ACC112 (cell line): ENCODE measurements around the gene HOATZ.

Experiments
- H2AFZ ChIP-seq: fragments of 200-600 bp; sonication (generic); one replicate; pipeline ENCODE4 v1.6.0; 2017; ENCODE audit warnings: antibody characterized with exemption, low read length; ENCODE audit not compliant: unreplicated experiment
- H3K27ac ChIP-seq: fragments of 200-600 bp; sonication (generic); 2 replicates; pipeline ENCODE4 v1.5.1; 2014; ENCODE audit warnings: low read depth, mild to moderate bottlenecking, antibody characterized with exemption, low read length, moderate library complexity
- H3K27me3 ChIP-seq: fragments of 200-600 bp; sonication (generic); 2 replicates; pipeline ENCODE4 v1.6.1; 2014; ENCODE audit warnings: mild to moderate bottlenecking, antibody characterized with exemption, low read length, moderate library complexity, mixed read lengths; ENCODE audit not compliant: insufficient read depth
- H3K36me3 ChIP-seq: fragments of 200-600 bp; sonication (generic); 2 replicates; pipeline ENCODE4 v1.6.1; 2016; ENCODE audit warnings: mild to moderate bottlenecking, antibody characterized with exemption, low read length, moderate library complexity, mixed read lengths; ENCODE audit not compliant: insufficient read depth
- H3K4me1 ChIP-seq: fragments of 200-600 bp; sonication (generic); one replicate; pipeline ENCODE4 v1.6.1; 2016; ENCODE audit warnings: low read length, mixed read lengths; ENCODE audit not compliant: insufficient read depth, unreplicated experiment, control insufficient read depth
- H3K4me3 ChIP-seq: fragments of 200-600 bp; sonication (generic); 2 replicates; pipeline ENCODE4 v1.5.1; 2014; ENCODE audit warnings: mild to moderate bottlenecking, low read depth, low read length
- H3K79me2 ChIP-seq: fragments of 200-600 bp; sonication (generic); one replicate; pipeline ENCODE4 v1.6.0; 2016; ENCODE audit warnings: low read length; ENCODE audit not compliant: control insufficient read depth, unreplicated experiment, insufficient read depth

HOATZ gene

GRCh38 chr11:111548525-111548924, 33.9 kb downstream of the HOATZ start:
- H3K27ac ChIP-seq, result no peak overlapping the region
- H3K79me2 ChIP-seq, result no peaks in the 10 kb centered on the region
- H3K36me3 ChIP-seq, result peaks cover 36% of the 10 kb centered on the region
- no peak overlapping the region for H3K4me3 ChIP-seq
- H3K27me3 ChIP-seq, result no peaks in the 10 kb centered on the region
- no peak overlapping the region for H2AFZ ChIP-seq
- H3K4me1 ChIP-seq, result peaks cover 6% of the 10 kb centered on the region

GRCh38 chr11:111549196-111549868, 34.8 kb downstream of the HOATZ start:
- no peak overlapping the region for H2AFZ ChIP-seq
- H3K4me1 ChIP-seq, result peaks cover 10% of the 10 kb centered on the region
- peaks cover 29% of the 10 kb centered on the region for H3K36me3 ChIP-seq
- H3K79me2 ChIP-seq, result no peaks in the 10 kb centered on the region
- H3K27me3 ChIP-seq, result no peaks in the 10 kb centered on the region
- H3K4me3 ChIP-seq, result no peak overlapping the region
- no peak overlapping the region for H3K27ac ChIP-seq

- no peak overlapping the region for H2AFZ ChIP-seq
- peaks cover 32% of the 10 kb centered on the region for H3K36me3 ChIP-seq
- no peak overlapping the region for H3K27ac ChIP-seq
- no peaks in the 10 kb centered on the region for H3K79me2 ChIP-seq
- H3K27me3 ChIP-seq, result no peaks in the 10 kb centered on the region
- H3K4me1 ChIP-seq, result peaks cover 13% of the 10 kb centered on the region
- no peak overlapping the region for H3K4me3 ChIP-seq
Observed at GRCh38 chr11:111549869-111550203, 35.3 kb downstream of the HOATZ start.

- Histone ChIP-seq H3K4me3 (no peak overlapping the region), H3K27me3 (no peaks in the 10 kb centered on the region), H3K36me3 (peaks cover 33% of the 10 kb centered on the region), H3K27ac (no peak overlapping the region), H2AFZ (no peak overlapping the region), H3K79me2 (no peaks in the 10 kb centered on the region), H3K4me1 (peaks cover 17% of the 10 kb centered on the region)
Observed at GRCh38 chr11:111550258-111550657, 35.7 kb downstream of the HOATZ start.

GRCh38 chr11:111554532-111554931, 40.0 kb downstream of the HOATZ start:
- Histone ChIP-seq H3K4me1 (peaks cover 42% of the 10 kb centered on the region), H2AFZ (no peak overlapping the region), H3K27ac (peak overlapping the region; percentile 96), H3K27me3 (no peaks in the 10 kb centered on the region), H3K79me2 (no peaks in the 10 kb centered on the region), H3K4me3 (peak overlapping the region; percentile 25; the same call in 1 of the 2 replicates), H3K36me3 (peaks cover 32% of the 10 kb centered on the region)

- Histone ChIP-seq H3K27me3 (no peaks in the 10 kb centered on the region), H3K36me3 (peaks cover 35% of the 10 kb centered on the region), H3K4me1 (peaks cover 46% of the 10 kb centered on the region), H3K79me2 (no peaks in the 10 kb centered on the region), H3K27ac (peak overlapping the region; percentile 96), H3K4me3 (no peak overlapping the region; the same call in 1 of the 2 replicates), H2AFZ (no peak overlapping the region)
Observed at GRCh38 chr11:111555255-111555654, 40.7 kb downstream of the HOATZ start.

GRCh38 chr11:111557425-111558111, 43.0 kb downstream of the HOATZ start:
- H2AFZ ChIP-seq, result peak overlapping the region; percentile 8
- H3K27ac ChIP-seq, result peak overlapping the region; percentile 96
- no peaks in the 10 kb centered on the region for H3K79me2 ChIP-seq
- peak overlapping the region; percentile 21; the same call in 1 of the 2 replicates for H3K4me3 ChIP-seq
- H3K27me3 ChIP-seq, result no peaks in the 10 kb centered on the region
- H3K36me3 ChIP-seq, result peaks cover 39% of the 10 kb centered on the region
- peaks cover 69% of the 10 kb centered on the region for H3K4me1 ChIP-seq

- no peak overlapping the region for H2AFZ ChIP-seq
Observed at GRCh38 chr11:111559800-111560464, 45.4 kb downstream of the HOATZ start.

GRCh38 chr11:111560800-111561199, 46.2 kb downstream of the HOATZ start:
- H3K4me1 ChIP-seq, result peaks cover 51% of the 10 kb centered on the region
- no peaks in the 10 kb centered on the region for H3K79me2 ChIP-seq
- H3K27ac ChIP-seq, result peak overlapping the region; percentile 88
- H3K4me3 ChIP-seq, result no peak overlapping the region
- no peak overlapping the region for H2AFZ ChIP-seq
- H3K27me3 ChIP-seq, result no peaks in the 10 kb centered on the region
- H3K36me3 ChIP-seq, result peaks cover 24% of the 10 kb centered on the region

More at GRCh38 chr11:111559800-111560464, 45.4 kb downstream of the HOATZ start:
- Histone ChIP-seq H3K79me2 (no peaks in the 10 kb centered on the region), H3K27me3 (no peaks in the 10 kb centered on the region), H3K4me1 (peaks cover 56% of the 10 kb centered on the region), H3K4me3 (no peak overlapping the region), H3K36me3 (peaks cover 33% of the 10 kb centered on the region), H3K27ac (peak overlapping the region; percentile 88)

GRCh38 chr11:111561306-111561705, 46.7 kb downstream of the HOATZ start:
- Histone ChIP-seq H3K4me1 (peaks cover 46% of the 10 kb centered on the region), H3K4me3 (peak overlapping the region; percentile 6; the same call in 1 of the 2 replicates), H3K27me3 (no peaks in the 10 kb centered on the region), H3K36me3 (peaks cover 19% of the 10 kb centered on the region), H3K79me2 (no peaks in the 10 kb centered on the region), H2AFZ (no peak overlapping the region), H3K27ac (peak overlapping the region; percentile 88)
